ENCODE measurements around the gene NRAS. TPM values are rescaled to one million over a fixed set of nuclear protein-coding genes. Genes with fewer than 3 reads are reported as not detected.

The NRAS gene
- total RNA-seq, 2 donors from 2014 or later: 75.0 to 78.0 TPM

- Mint-ChIP-seq H3K27me3 (ENCODE audit: insufficient read depth) (no peaks in the 10 kb centered on the region), H3K36me3 (ENCODE audit: low read depth) (peaks cover 66% of the 10 kb centered on the region), H3K9me3 (no peaks in the 10 kb centered on the region), H3K27ac (no peak overlapping the region), H3K4me1 (peaks cover 11% of the 10 kb centered on the region), H3K4me3 (no peak overlapping the region)
- Histone ChIP-seq H3K9me3 (ENCODE audit: control insufficient read depth, low read length) (no peaks in the 10 kb centered on the region), H3K27ac (ENCODE audit: low read depth, low read length) (no peak overlapping the region), H3K27me3 (ENCODE audit: control insufficient read depth, insufficient read depth, low read length, poor library complexity, severe bottlenecking) (no peaks in the 10 kb centered on the region), H3K36me3 (ENCODE audit: control insufficient read depth, insufficient read depth, low read length) (peaks cover 84% of the 10 kb centered on the region), H3K9ac (ENCODE audit: extremely low read depth, low read length, poor library complexity, severe bottlenecking) (no peak overlapping the region), H3K4me3 (ENCODE audit: low read length) (no peak overlapping the region), H3K4me1 (ENCODE audit: control insufficient read depth, insufficient read depth, low read length) (peaks cover 5% of the 10 kb centered on the region)
- TF ChIP-seq, protein P1, sequence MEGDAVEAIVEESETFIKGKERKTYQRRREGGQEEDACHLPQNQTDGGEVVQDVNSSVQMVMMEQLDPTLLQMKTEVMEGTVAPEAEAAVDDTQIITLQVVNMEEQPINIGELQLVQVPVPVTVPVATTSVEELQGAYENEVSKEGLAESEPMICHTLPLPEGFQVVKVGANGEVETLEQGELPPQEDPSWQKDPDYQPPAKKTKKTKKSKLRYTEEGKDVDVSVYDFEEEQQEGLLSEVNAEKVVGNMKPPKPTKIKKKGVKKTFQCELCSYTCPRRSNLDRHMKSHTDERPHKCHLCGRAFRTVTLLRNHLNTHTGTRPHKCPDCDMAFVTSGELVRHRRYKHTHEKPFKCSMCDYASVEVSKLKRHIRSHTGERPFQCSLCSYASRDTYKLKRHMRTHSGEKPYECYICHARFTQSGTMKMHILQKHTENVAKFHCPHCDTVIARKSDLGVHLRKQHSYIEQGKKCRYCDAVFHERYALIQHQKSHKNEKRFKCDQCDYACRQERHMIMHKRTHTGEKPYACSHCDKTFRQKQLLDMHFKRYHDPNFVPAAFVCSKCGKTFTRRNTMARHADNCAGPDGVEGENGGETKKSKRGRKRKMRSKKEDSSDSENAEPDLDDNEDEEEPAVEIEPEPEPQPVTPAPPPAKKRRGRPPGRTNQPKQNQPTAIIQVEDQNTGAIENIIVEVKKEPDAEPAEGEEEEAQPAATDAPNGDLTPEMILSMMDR (conservative IDR thresholded peaks at IDR 0.05): no peak
- DNase-seq: no peak
- 93 to 96% methylated on average over 4 to 11 of the region's 11 CpGs for WGBS, 2 experiments (ENCODE audit: insufficient coverage in 1 of 2, insufficient read length in 1 of 2)
These were observed 2.3 kb upstream of the NRAS start for GRCh38 chr1:114718661-114719423.

DNA sequence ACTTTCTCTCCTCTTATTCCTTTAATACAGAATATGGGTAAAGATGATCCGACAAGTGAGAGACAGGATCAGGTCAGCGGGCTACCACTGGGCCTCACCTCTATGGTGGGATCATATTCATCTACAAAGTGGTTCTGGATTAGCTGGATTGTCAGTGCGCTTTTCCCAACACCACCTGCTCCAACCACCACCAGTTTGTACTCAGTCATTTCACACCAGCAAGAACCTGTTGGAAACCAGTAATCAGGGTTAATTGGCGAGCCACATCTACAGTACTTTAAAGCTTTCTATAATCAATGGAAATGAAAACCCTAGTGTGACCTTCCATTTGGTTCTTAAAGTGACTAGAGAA, 643 bp downstream of the NRAS start:
- peak overlapping the region; percentile 97 for H3K9ac ChIP-seq (ENCODE audit: extremely low read depth, low read length, poor library complexity, severe bottlenecking)
- H3K27me3 ChIP-seq (ENCODE audit: control insufficient read depth, insufficient read depth, low read length, poor library complexity, severe bottlenecking): no peaks in the 10 kb centered on the region
- TF ChIP-seq, protein P1 (conservative IDR thresholded peaks at IDR 0.05): no peak
- Mint-ChIP-seq H3K27ac (peak overlapping the region; percentile 100), H3K9me3 (no peaks in the 10 kb centered on the region), H3K36me3 (ENCODE audit: low read depth) (peaks cover 65% of the 10 kb centered on the region), H3K27me3 (ENCODE audit: insufficient read depth) (no peaks in the 10 kb centered on the region), H3K4me1 (peaks cover 9% of the 10 kb centered on the region), H3K4me3 (peak overlapping the region; percentile 100)
- WGBS, 2 experiments (ENCODE audit: insufficient coverage in 1 of 2, insufficient read length in 1 of 2): 36 to 40% methylated on average over 2 to 4 of the region's 4 CpGs
- no peaks in the 10 kb centered on the region for H3K9me3 ChIP-seq (ENCODE audit: control insufficient read depth, low read length)
- peaks cover 5% of the 10 kb centered on the region for H3K4me1 ChIP-seq (ENCODE audit: control insufficient read depth, insufficient read depth, low read length)
- no peak for DNase-seq
- peak overlapping the region; percentile 97 for H3K4me3 ChIP-seq (ENCODE audit: low read length)
- H3K27ac ChIP-seq (ENCODE audit: low read depth, low read length): peak overlapping the region; percentile 81
- peaks cover 83% of the 10 kb centered on the region for H3K36me3 ChIP-seq (ENCODE audit: control insufficient read depth, insufficient read depth, low read length)

- Histone ChIP-seq H3K27me3 (ENCODE audit: control insufficient read depth, insufficient read depth, low read length, poor library complexity, severe bottlenecking) (no peaks in the 10 kb centered on the region), H3K36me3 (ENCODE audit: control insufficient read depth, insufficient read depth, low read length) (peaks cover 80% of the 10 kb centered on the region), H3K9ac (ENCODE audit: extremely low read depth, low read length, poor library complexity, severe bottlenecking) (no peak overlapping the region), H3K9me3 (ENCODE audit: control insufficient read depth, low read length) (no peaks in the 10 kb centered on the region), H3K4me3 (ENCODE audit: low read length) (no peak overlapping the region), H3K27ac (ENCODE audit: low read depth, low read length) (no peak overlapping the region), H3K4me1 (ENCODE audit: control insufficient read depth, insufficient read depth, low read length) (peaks cover 5% of the 10 kb centered on the region)
- no peaks in the 10 kb centered on the region for H3K9me3 Mint-ChIP-seq
- no peak for DNase-seq
- 90% methylated on average over 4 of the region's 4 CpGs; no CpG with 5 or more reads in 1 of the 2 experiments for WGBS, 2 experiments (ENCODE audit: insufficient coverage in 1 of 2, insufficient read length in 1 of 2)
- H3K27ac Mint-ChIP-seq: no peak overlapping the region
- no peak overlapping the region for H3K4me3 Mint-ChIP-seq
- no peaks in the 10 kb centered on the region for H3K27me3 Mint-ChIP-seq (ENCODE audit: insufficient read depth)
- TF ChIP-seq, protein P1 (conservative IDR thresholded peaks at IDR 0.05): no peak
- peaks cover 9% of the 10 kb centered on the region for H3K4me1 Mint-ChIP-seq
- H3K36me3 Mint-ChIP-seq (ENCODE audit: low read depth): peaks cover 58% of the 10 kb centered on the region
These were observed 3.6 kb downstream of the NRAS start for GRCh38 chr1:114712977-114713376.
